Prostate gland (tissue), 2 donors: ENCODE results near the gene NEK7. TPM values are rescaled to one million over a fixed set of nuclear protein-coding genes. Genes with fewer than 3 reads are reported as not detected.

Experiments
- DNase-seq: peaks from one replicate; pipeline ENCODE4 v3.0.0-alpha.2; 2019; ENCODE audit warnings: low spot score
- H3K27ac ChIP-seq, 2 donors: fragments of 200-600 bp; sonication (generic); 2 replicates each; pipeline ENCODE4 v1.5.1; 2017 to 2019
- H3K27me3 ChIP-seq: fragments of 200-600 bp; sonication (generic); replicated peaks from 2 replicates; pipeline ENCODE4 v1.5.1; 2019; ENCODE audit not compliant: insufficient read depth
- H3K36me3 ChIP-seq, 2 donors: fragments of 200-600 bp; sonication (generic); 1 replicate in 1 of 2; 2 replicates in 1 of 2; pipeline versions ENCODE4 v1.5.1 to v1.8.1; 2017 to 2019
- H3K4me1 ChIP-seq: fragments of 200-600 bp; sonication (generic); replicated peaks from 2 replicates; pipeline ENCODE4 v1.5.1; 2019
- H3K4me3 ChIP-seq, 2 donors: fragments of 200-600 bp; sonication (generic); 2 replicates each; pipeline ENCODE4 v1.5.1; 2017 to 2019
- H3K9me3 ChIP-seq: fragments of 200-600 bp; sonication (generic); 2 replicates; pipeline ENCODE4 v1.5.1; 2017
- CTCF ChIP-seq, 4 experiments: fragments of 200-600 bp in 2 of 4; fragments of 450-650 bp in 2 of 4; sonication (generic) in 2 of 4; IDR thresholded peaks; 1 replicate in 3 of 4; 2 replicates in 1 of 4; pipeline ENCODE4 v1.5.1; 2016 to 2019; ENCODE audit warnings: antibody characterized with exemption in 4 of 4, mild to moderate bottlenecking in 2 of 4, moderate library complexity in 2 of 4
- POLR2A ChIP-seq: fragments of 450-650 bp; IDR thresholded peaks from one replicate; pipeline ENCODE4 v1.6.1; 2016; ENCODE audit warnings: antibody characterized with exemption, mild to moderate bottlenecking
- POLR2AphosphoS5 ChIP-seq: sonication (generic); formaldehyde crosslinking; IDR thresholded peaks from one replicate; pipeline ENCODE4 v1.6.1; 2017; ENCODE audit warnings: antibody characterized with exemption
- WGBS: methylation state at CpG from one replicate; pipeline ENCODE4 v1.1.5; 2018; 5-methylcytosine and 5-hydroxymethylcytosine counted together
- intact Hi-C: fragments of 100-400 bp; cut with DNase I; formaldehyde crosslinking; loops from one replicate; pipeline ENCODE4 v1.14.2; 2022
- total RNA-seq, 2 donors: library from RNA; depleted of rRNA; stranded (reverse); fragments of >200 nt; gene quantifications; one replicate each; pipeline ENCODE4 v1.1.0, GENCODE V29; 2016

NEK7 gene
- total RNA-seq, 2 donors from 2014 or later, result 53.3 to 70.9 TPM

GRCh38 chr1:198167436-198167934, 10.7 kb downstream of the NEK7 start:
- Histone ChIP-seq H3K4me3 (no peak overlapping the region), H3K4me1 (no peaks in the 10 kb centered on the region), H3K27me3 (no peaks in the 10 kb centered on the region), H3K27ac (no peak overlapping the region), H3K9me3 (no peaks in the 10 kb centered on the region), H3K36me3 (no peaks in the 10 kb centered on the region)
- no peak for DNase-seq
- 39% methylated on average over 3 of the region's 3 CpGs for WGBS
- intact Hi-C loops, result no loop called here
- TF ChIP-seq POLR2AphosphoS5, result no peak
- no peak for TF ChIP-seq CTCF (IDR thresholded peaks at IDR 0.05)
- TF ChIP-seq POLR2A, result no peak

GRCh38 chr1:198168227-198168626, 11.4 kb downstream of the NEK7 start:
- no peaks in the 10 kb centered on the region for H3K36me3 ChIP-seq
- no peaks in the 10 kb centered on the region for H3K4me1 ChIP-seq
- intact Hi-C loops, result no loop called here
- no peak overlapping the region for H3K27ac ChIP-seq
- no peaks in the 10 kb centered on the region for H3K9me3 ChIP-seq
- H3K4me3 ChIP-seq, result no peak overlapping the region
- WGBS, result 77% methylated on average over 3 of the region's 3 CpGs
- TF ChIP-seq POLR2A (no peak), POLR2AphosphoS5 (no peak), CTCF (IDR thresholded peaks at IDR 0.05) (no peak)
- no peak for DNase-seq
- H3K27me3 ChIP-seq, result no peaks in the 10 kb centered on the region

GRCh38 chr1:198169672-198170071, 12.9 kb downstream of the NEK7 start:
- H3K36me3 ChIP-seq, result no peaks in the 10 kb centered on the region
- H3K27me3 ChIP-seq, result no peaks in the 10 kb centered on the region
- no peak overlapping the region for H3K4me3 ChIP-seq
- no peak overlapping the region for H3K27ac ChIP-seq
- TF ChIP-seq POLR2AphosphoS5, result no peak
- no peak for TF ChIP-seq CTCF (IDR thresholded peaks at IDR 0.05)
- no peak for TF ChIP-seq POLR2A
- intact Hi-C loops, result no loop called here
- no peaks in the 10 kb centered on the region for H3K9me3 ChIP-seq
- WGBS, result 57% methylated on average over 2 of the region's 2 CpGs
- H3K4me1 ChIP-seq, result no peaks in the 10 kb centered on the region
- DNase-seq, result no peak

GRCh38 chr1:198171667-198172540, 15.1 kb downstream of the NEK7 start:
- TF ChIP-seq POLR2AphosphoS5 (no peak), CTCF (IDR thresholded peaks at IDR 0.05) (no peak), POLR2A (no peak)
- intact Hi-C loops, result no loop called here
- Histone ChIP-seq H3K9me3 (no peaks in the 10 kb centered on the region), H3K36me3 (no peaks in the 10 kb centered on the region), H3K27ac (no peak overlapping the region), H3K4me3 (no peak overlapping the region), H3K27me3 (no peaks in the 10 kb centered on the region), H3K4me1 (no peaks in the 10 kb centered on the region)
- WGBS, result 75% methylated on average over 5 of the region's 5 CpGs
- no peak for DNase-seq

GRCh38 chr1:198173832-198174231, 17.0 kb downstream of the NEK7 start:
- Histone ChIP-seq H3K27me3 (no peaks in the 10 kb centered on the region), H3K27ac (no peak overlapping the region), H3K36me3 (no peaks in the 10 kb centered on the region), H3K4me1 (no peaks in the 10 kb centered on the region), H3K9me3 (no peaks in the 10 kb centered on the region), H3K4me3 (no peak overlapping the region)
- DNase-seq, result no peak
- TF ChIP-seq CTCF (IDR thresholded peaks at IDR 0.05) (no peak), POLR2A (no peak), POLR2AphosphoS5 (no peak)
- intact Hi-C loops, result no loop called here
